NCI-H1092 (cell line): ENCODE results near the gene IL31RA.

Experiments
- DNase-seq: peaks from one replicate; lab custom pipeline; 2025; lab: John Stamatoyannopoulos, UW

Gene IL31RA

DNA sequence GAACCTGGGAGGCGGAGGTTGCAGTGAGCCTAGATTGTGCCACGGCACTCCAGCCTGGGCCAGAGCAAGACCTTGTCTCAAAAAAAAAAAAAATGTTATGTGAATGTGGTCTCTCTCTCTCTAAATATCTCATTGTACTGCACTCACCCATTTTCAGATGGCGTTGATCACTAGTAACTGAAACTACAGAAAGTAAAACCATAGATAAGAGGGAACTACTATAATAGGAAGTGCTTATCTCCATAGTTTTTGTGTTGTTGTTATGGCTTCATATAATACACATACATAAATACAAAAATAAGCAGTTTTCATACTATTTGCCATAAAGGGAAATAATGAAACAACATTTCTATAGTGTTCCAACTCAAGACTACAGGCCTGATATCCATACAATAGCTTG, 9.1 kb downstream of the IL31RA start:
- no peak for DNase-seq

DNA sequence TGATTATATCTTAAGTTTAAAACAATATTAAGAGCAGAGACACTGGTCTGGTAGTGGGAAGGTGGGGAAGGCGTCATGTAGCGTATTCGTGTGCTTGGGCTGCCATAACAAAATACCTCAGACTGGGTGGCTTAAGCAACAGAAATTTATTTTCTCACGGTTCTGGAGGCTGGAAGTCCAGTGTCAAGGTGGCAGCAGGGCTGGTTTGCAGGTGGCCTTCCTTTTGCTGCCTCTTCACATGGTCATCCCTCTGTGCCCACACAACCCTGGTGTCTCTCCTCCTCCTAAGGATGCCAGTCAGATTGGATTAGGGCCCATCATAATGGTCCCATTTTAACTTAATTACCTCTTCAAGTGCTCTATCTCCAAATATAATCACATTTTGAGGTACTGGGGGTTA, 9.6 kb downstream of the IL31RA start:
- no peak for DNase-seq

DNA sequence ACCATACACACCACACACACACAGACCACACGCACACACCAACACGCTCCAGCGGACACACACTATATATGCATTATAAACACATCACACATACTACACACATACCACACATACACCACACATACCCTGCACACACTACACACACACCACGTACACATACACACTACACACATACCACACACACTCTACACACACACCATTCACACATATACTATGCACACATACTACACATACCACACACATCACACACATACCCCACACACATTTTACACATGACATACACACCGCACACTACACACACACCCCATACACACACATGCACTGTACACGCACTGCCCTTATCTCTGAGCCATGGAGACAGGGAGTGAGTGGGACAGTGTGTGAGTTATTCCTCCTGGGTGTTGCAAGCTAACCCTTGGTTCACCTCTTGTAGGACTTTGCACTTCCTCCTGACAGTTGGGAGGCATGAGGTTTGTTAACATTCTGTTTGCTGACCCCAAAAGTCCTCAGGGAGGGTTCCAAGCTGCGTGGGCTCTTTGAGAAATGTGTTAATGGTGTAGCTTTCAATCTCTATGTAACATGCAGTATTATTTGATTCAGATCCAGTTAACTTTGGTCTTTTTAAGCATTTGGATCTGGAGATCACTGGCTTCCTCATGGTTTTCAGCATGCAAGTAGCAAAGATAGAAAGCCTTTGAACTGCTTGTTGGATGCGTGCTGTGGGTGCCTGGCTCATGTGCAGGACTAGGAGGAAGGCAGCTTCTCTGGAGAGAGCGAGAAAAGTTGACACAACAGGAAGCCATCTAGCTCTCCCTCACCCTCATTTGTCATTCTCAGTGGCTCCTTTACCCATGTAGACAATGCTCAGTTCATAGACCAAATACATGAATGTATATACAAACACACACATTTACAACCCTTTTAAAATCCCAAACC, 13.7 kb downstream of the IL31RA start:
- DNase-seq: no peak

DNA sequence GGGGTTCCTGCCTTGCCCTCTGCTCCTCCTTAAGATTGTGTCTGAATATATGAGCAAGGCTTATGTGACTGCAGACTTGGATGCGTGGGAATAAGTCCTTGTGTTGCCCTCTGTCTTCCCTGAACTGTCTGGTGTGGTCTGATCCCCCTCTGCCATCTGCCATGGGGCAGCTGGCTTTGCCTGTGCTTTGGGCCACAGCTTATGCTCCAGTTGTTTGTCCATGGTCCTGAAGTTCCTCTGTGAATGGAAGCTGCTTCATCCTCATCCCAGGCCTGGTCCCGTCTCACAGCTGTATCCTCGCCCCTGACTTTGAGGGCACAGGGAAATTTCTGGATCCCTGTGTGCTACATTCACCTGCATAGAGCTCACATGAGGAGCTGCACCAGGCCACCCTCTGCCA, 14.7 kb downstream of the IL31RA start:
- no peak for DNase-seq

DNA sequence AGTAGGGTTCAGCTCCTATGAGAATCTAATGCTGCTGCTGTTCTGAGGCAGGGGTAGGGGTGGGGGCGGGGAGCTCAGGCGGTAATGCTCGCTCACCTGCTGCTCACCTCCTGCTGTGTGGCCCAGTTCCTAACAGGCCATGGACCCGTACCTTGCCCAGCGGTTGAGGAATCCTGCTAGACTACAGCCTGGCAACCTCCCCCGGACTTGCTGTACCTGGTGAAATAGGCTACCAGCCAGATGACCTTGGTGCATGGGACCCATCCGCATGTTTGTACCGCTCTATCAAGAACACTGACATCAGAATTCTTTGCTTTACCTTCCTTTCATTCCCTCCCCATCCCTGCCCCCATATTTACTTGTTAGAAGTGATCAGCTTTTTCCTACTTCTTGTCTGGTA, 15.3 kb downstream of the IL31RA start:
- DNase-seq: no peak

- no peak for DNase-seq
These were observed 15.8 kb downstream of the IL31RA start for GRCh38 chr5:55866934-55867333.

- no peak for DNase-seq
These were observed 17.7 kb downstream of the IL31RA start for GRCh38 chr5:55868846-55869245.

- no peak for DNase-seq
These were observed 18.7 kb downstream of the IL31RA start for GRCh38 chr5:55869847-55870246.

DNA sequence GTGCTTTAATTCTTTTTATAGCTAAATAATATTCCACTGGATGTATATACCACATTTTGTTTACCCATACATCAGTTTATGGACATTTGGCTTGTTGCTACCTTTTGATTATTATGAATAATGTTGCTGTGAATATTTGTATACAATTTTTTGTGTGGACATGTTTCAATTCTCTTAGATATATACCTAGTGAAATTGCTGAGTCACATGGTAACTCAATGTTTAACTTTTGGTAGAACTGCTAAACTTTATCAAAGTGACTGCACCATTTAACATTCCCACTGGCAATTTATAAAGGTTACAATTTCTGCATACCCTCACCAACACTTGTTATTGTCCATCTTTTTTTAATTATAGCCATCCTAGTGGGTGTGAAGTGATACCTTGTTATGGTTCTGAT, 22.1 kb downstream of the IL31RA start:
- no peak for DNase-seq

DNA sequence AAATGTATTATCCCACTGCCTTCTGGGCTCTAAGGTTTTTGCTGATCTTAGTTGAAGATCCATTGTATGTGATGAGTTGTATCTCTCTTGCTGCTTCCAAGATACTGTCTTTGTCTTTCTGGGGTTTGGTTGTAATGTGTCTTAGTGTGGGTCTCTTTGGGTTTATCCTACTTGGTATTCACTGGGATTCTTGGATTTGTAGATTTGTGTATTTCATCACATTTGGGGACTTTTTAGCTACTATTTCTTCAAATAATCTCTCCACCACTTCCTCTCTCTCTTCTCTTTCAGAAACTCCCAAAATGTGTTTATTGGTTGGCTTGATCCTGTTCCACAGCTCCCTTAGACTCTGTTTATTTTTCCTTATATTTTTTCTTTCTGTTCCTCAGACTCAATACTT, 26.5 kb downstream of the IL31RA start:
- no peak for DNase-seq

GRCh38 chr5:55880453-55880852, 29.3 kb downstream of the IL31RA start:
- DNase-seq: no peak

DNA sequence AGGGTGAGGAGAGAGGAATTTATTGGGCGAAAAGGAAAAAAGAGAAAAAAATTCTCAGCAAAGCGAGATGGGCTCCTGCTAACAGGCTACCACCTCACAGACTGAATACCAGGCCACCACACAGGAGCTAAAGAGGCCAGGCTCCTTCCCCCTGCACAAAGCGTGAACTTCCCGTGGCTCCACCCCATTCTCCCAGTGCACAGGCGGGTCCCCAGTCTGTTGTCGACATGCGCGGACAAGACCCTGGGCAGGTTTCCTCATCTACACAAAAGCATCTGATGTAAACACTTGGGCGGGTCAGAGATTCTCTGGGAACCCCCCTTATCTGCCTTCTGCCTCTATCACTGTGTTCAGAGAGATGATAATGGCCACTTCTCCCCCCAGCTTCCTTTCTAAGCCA, 34.2 kb downstream of the IL31RA start:
- DNase-seq: no peak

- DNase-seq: no peak
These were observed 37.0 kb downstream of the IL31RA start for GRCh38 chr5:55888205-55888604.

DNA sequence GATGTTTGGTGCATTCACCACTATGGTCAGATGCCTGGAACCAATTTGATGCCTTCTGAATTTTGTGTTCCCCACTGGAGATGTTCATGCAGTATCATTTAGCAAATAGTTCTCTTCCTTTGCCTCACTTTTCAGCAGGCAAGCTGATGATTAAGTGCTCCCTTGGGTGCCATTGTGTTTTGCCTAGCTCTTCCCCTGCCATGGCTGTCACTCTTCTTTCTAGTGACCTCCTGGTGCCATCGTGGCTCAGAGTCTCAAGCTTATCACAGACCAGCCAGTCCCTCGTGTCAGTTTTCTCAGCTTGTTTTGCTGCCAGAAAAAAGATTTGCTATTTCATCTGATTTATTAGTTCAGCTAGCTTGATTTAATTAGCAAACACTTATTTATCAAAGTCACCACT, 41.3 kb downstream of the IL31RA start:
- no peak for DNase-seq

DNA sequence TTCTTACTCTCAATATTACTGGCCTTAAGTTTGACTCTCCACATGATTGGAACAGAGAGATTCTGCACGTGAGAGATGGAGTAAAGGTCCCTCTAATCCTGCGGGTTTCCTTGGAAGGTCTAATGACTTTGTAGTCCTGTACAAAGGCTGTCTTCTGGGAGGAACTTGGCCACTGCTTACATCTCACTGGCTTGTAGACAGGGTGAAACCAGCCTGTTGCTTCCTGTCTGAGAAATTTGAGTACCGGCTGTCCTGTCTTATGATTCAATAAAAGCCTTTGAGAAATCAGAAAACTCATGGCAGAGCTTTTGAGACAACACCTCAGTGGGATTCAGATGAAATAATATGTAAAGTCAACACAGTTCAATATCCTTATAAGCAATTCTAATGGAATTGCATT, 43.0 kb downstream of the IL31RA start:
- DNase-seq: no peak

DNA sequence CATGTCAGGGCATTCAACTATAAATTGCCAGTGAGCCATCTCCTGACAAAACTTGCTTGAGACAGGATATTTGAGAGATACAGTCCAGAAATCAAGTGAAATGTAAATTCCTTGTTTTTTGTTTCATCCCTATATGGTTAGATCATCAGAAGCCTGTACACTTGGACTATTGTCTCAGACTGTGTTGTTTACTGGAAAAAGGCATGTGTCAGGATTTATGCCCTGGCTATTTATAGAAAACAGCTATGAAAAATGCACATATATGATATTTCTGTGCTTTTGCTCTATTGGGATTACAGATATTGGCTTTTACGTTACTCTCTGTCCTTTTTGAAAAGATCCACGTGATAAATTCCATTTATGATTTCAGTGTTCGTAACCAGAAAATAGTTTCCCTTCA, 44.2 kb downstream of the IL31RA start:
- no peak for DNase-seq

DNA sequence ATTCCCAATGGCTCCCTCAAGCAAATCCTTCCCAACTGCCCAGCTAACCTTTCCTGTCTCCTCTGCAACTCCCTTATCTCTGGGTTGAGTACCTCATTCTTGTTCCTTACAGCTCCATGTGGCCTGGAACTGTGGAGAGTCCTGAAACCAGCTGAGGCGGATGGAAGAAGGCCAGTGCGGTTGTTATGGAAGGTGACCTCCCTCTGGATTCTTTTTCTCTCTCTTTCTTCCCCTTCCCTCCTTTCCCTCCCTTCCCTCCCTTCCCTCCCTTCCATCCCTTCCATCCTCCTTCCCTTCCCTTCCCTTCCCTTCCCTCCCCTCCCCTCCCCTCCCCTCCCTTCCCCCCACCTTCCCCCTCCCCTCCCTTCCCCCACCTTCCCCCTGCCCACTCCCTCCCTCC, 45.1 kb downstream of the IL31RA start:
- no peak for DNase-seq

DNA sequence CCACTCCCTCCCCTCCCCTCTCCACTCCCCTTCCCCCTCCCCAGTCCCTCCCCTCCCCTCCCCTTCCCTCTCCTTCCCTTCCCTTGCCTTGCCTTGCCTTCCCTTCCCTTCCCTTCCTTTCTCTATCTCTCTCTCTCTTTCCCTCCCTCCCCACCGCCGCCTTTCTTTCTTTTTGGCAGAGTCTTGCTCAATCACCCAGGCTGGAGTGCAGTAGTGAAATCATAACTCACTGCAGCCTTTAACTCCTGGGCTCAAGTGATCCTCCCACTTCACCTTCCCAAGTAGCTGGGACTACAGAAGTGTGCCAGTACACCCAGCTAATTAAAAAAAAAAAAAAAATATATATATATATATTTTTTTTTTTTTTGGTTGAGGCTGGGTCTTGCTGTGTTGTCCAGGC, 45.5 kb downstream of the IL31RA start:
- DNase-seq: no peak

DNA sequence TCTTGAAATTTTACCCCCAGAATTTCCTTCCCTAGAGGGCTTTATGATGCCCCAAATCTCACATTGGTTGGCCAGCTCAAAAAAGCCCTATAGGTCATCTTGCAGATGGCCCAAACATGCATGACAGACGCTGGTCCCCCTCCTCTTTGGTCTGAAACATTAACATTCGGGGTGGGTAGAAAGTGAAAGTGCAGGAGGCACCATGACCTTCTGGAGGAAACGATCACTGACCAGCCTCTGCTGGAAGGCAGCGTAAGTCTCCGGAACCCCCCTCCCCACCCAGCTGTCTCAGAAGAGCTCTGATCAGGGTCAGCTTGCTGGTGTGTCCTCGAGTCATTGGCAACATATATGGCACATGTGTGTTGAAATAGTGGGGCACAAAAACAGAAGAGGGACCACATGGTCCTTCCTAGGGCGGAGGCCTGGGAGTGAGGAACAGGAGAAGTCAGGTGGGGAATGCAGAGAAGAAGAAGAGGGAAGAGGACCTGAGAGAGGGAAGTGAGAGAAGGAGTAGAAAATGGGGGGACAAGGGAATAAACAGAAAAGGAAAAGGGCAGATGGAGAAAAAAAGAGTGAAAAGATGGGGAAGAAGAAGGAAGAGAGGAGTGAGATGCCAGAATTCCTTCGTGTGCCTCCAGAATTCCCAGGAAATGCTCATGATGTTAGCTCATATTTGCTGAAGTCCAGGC, 46.2 kb downstream of the IL31RA start:
- no peak for DNase-seq

GRCh38 chr5:55897905-55898304, 46.7 kb downstream of the IL31RA start:
- no peak for DNase-seq

DNA sequence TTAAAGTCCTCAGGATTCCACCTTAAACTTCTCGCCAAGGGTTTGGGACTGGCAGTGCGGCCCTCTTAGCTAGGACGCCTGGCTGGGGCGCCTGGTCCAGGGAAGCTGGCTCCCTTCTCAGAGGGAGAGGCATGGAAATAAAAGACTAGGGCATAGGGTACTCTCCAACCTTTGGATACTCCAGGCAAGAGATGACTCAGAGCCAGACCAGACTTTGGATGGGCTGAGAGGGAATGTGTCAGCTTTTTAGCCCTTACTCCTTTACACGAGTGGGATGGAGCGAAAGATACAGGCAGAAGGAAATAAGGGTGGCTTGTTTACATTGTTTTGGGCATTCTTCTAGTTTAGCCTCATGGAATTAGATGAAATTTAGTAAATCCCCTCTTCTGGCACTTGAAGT, 48.2 kb downstream of the IL31RA start:
- DNase-seq: no peak

DNA sequence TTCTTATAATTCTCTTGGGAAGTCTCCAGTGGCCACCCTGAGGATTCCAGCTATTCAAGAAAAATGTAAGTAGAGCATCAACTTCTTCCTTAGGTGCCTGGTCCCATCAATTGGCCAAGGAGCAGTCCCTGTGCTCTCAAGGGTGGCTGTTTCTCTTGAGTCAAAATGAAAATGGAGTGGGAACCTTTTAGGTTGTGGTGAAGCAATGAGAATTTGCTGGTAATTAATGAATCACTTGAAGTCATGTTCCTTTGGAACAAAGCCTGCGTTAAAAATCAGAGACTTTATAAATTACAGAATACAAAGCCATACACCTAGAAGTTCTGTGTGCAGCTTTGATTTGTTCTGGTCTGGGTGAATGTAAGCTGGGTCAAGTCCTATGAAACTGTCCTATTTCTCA, 48.9 kb downstream of the IL31RA start:
- no peak for DNase-seq

DNA sequence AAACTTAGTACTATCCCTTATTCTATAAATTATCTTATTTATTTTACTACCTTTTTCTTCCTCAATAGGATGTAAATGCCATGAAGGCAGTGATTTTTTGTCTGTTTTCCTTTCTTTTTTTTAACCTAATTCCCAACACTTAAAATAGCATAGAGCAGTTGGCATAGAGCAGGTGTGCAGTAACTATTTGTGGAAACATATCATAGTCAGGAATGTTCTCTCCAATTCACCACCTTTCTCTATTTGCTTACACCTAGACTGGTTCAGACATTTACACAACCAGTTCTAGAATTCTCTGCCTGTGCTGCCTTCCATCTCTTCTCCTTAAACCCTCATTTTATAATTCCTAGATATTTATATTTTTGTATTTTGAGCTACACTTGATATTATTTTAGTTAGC, 49.6 kb downstream of the IL31RA start:
- DNase-seq: no peak

GRCh38 chr5:55902696-55903095, 51.5 kb downstream of the IL31RA start:
- no peak for DNase-seq
